T-helper 1 cell treated with Interleukin-12 subunit alpha and Interleukin-12 subunit beta and Interleukin-4 antibody, amounts not matched to agents 30 ng/mL and 1 ng/mL, for 36 hours (primary cell): ENCODE measurements around the gene MAP3K15. TPM values are rescaled to one million over a fixed set of nuclear protein-coding genes. Genes with fewer than 3 reads are reported as not detected.

Source experiments
- intact Hi-C: fragments of 100-400 bp; cut with micrococcal nuclease; formaldehyde crosslinking; loops from one replicate; pipeline ENCODE4 v1.15.1; 2024
- total RNA-seq: library from RNA; stranded (reverse); gene quantifications from 2 replicates; pipeline ENCODE4 v1.2.3, GENCODE V29; 2022

Gene MAP3K15
- total RNA-seq, 1 donor from 2014 or later, result 0.15 TPM

GRCh38 chrX:19410259-19410658 lies 105.0 kb downstream of the MAP3K15 start:
- intact Hi-C loops, result no loop called here

GRCh38 chrX:19403696-19404095 lies 111.6 kb downstream of the MAP3K15 start:
- intact Hi-C loops, result no loop called here

GRCh38 chrX:19392703-19393102 lies 122.6 kb downstream of the MAP3K15 start:
- intact Hi-C loops, result no loop called here

- intact Hi-C loops, result no loop called here
These were observed 123.2 kb downstream of the MAP3K15 start for GRCh38 chrX:19392078-19392477.

- intact Hi-C loops, result no loop called here
These were observed 126.0 kb downstream of the MAP3K15 start for GRCh38 chrX:19389227-19389845.

- intact Hi-C loops, result no loop called here
These were observed 126.6 kb downstream of the MAP3K15 start for GRCh38 chrX:19388741-19389140.

- intact Hi-C loops, result no loop called here
These were observed 127.1 kb downstream of the MAP3K15 start for GRCh38 chrX:19388064-19388679.

- intact Hi-C loops, result no loop called here
These were observed 128.6 kb downstream of the MAP3K15 start for GRCh38 chrX:19386679-19387078.

- intact Hi-C loops, result loop anchor here (1.0 to 2.0 kb wide), 3 partner anchors 506 to 685 kb away; no protein-coding TSS in a partner anchor
These were observed 132.7 kb downstream of the MAP3K15 start for GRCh38 chrX:19382555-19383145.

GRCh38 chrX:19381326-19381725 lies 134.0 kb downstream of the MAP3K15 start:
- intact Hi-C loops, result no loop called here

- intact Hi-C loops, result no loop called here
These were observed 137.5 kb downstream of the MAP3K15 start for GRCh38 chrX:19377799-19378198.

GRCh38 chrX:19375546-19375945 lies 139.8 kb downstream of the MAP3K15 start:
- intact Hi-C loops, result no loop called here

GRCh38 chrX:19373351-19373891 lies 141.9 kb downstream of the MAP3K15 start:
- intact Hi-C loops, result loop anchor here (2.0 to 5.0 kb wide), 5 partner anchors 31 to 754 kb away; partner anchors contain the start of genes MAP3K15 and PDHA1

GRCh38 chrX:19372547-19373331 lies 142.6 kb downstream of the MAP3K15 start:
- intact Hi-C loops, result loop anchor here (1.0 to 5.0 kb wide), 8 partner anchors 30 to 755 kb away; partner anchors contain the start of genes BCLAF3, MAP3K15 and PDHA1

- intact Hi-C loops, result loop anchor here (1.0 to 5.0 kb wide), 8 partner anchors 29 to 755 kb away; partner anchors contain the start of genes BCLAF3, MAP3K15 and PDHA1
These were observed 143.2 kb downstream of the MAP3K15 start for GRCh38 chrX:19372170-19372546.

- intact Hi-C loops, result loop anchor here (5.0 kb wide), 3 partner anchors 147 to 757 kb away; partner anchors contain the start of gene MAP3K15
These were observed 145.2 kb downstream of the MAP3K15 start for GRCh38 chrX:19370061-19370460.

GRCh38 chrX:19368576-19368975 lies 146.7 kb downstream of the MAP3K15 start:
- intact Hi-C loops, result no loop called here

- intact Hi-C loops, result no loop called here
These were observed 153.6 kb downstream of the MAP3K15 start for GRCh38 chrX:19361701-19362100.

GRCh38 chrX:19360903-19361302 lies 154.4 kb downstream of the MAP3K15 start:
- intact Hi-C loops, result no loop called here

GRCh38 chrX:19358521-19358920 lies 156.8 kb downstream of the MAP3K15 start:
- intact Hi-C loops, result no loop called here

GRCh38 chrX:19354625-19355024 lies 160.7 kb downstream of the MAP3K15 start:
- intact Hi-C loops, result no loop called here
